NCI-H2196 (cell line): ENCODE measurements around the gene AKAP9.
"Not testable (repeated sequence)": the region's sequence is repeated elsewhere in the genome, so short reads cannot be mapped to it uniquely, and the experiment has no call there.

Experiments used
- DNase-seq: peaks from one replicate; lab custom pipeline; 2025; ENCODE audit not compliant: unreplicated experiment; lab: John Stamatoyannopoulos, UW

AKAP9 gene

DNA sequence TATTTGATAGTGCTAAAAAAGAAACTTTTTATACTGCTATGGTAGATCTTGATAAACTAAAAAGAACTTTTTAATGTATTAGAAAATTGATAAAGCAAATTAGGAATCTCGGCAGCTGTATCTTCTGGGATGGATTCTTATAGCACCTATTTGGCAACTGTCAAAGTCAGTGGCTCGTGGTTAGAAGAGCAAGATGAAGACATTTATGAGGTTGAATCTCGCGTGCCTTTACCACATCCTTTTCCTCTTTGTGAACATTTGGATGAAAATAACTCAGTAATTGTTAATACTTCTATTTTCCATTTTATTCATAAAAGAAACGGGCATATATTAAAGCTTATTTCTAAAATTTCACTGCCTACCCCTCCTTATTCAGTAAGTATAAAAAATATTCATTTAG is 117.4 kb downstream of the AKAP9 start:
- no peak for DNase-seq

DNA sequence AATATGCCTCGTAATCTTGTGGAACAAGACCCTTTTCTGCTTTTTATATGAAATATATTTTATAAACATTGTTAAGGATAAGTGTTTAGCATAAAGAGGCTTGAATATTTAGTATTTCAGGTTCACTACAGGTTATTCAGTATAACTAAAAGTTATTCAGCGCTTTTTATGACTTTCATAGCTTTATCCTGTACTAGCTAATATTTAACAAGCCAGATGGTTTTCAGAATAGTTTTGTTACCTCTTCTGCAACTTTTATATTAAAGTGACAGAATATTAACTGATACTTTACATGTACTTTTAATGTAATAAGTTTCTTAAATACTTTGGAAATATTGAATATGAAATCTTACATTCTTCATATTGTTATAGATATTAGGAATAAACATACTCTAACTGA is 118.2 kb downstream of the AKAP9 start:
- no peak for DNase-seq

DNA sequence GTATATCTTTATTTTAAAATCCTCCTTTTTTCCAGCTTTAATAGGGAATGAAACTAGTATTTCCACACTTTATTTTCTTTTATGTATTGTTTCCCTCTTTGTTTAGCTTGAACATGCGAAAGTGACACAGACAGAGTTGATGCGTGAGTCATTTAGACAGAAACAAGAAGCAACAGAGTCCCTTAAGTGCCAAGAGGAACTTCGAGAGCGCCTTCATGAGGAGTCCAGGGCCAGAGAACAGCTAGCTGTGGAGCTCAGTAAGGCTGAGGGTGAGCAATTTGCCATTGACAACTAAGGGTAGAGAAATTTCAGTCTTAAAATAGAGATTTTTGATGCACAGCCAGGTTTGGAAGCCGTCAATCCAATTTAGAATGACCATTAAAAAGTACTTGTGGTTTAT is 120.5 kb downstream of the AKAP9 start:
- DNase-seq = no peak

DNA sequence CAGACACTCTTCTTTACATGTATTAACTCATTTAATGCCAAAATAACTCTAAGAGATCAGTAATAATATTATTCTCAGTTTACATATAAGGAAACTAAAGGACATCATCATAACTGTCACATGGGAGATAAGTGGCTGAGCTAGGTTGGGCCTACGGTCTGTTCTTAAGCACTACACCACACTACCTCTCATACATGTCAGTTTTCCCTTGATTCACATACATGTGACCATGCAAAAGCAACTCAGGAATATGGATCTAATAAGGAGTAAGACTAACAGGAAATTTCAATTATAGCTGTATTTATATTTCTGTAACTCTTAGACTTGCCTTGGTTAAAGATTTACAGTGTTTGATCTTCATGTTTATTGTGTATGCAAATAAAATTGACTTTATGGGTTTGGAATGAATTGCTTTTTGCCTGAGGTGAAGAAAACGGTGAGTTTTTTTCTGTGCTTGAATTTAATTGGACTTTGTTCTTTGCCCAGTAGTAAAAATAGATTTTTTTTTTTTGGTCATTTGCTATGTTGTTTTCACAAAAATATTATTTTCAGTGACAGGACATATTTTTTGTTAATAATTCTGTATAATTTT is 123.9 kb downstream of the AKAP9 start:
- DNase-seq = no peak

DNA sequence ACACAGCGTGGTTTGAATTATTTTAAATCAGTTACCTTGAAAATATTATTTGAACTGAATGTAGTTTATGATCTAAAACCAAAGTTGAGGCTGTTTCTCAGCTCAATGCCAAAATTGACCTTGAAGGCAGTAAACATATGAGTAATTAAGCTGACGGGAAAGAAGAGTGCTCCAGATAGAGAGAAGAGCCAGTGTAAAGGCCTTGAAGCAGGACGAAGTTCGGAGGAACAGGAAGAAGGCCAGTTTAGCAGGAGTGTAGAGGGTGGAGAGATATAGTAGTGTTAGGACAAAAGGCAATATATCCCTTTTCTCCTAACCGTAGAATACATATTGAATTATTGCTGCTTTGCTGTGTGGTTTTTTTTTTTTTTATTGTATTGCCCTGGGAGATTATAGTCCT is 130.4 kb downstream of the AKAP9 start:
- no peak for DNase-seq

DNA sequence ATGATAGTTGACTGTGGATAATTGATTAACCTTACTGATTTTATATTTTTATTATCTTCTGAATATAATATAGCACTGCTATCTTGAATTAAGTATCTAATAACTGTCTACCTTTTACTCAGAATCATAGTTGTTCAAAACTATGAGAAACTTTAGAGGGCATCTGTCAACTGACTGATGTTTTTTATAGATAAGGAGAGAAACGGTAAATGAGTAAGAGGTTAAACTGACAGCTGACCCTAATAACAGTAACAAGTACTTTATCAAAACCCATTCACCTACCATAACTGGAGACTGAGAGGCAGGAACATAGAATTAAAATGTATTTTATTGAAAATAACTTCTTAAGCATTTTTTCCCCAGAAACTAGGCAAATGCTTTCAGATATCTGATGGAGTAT is 131.5 kb downstream of the AKAP9 start:
- no peak for DNase-seq

DNA sequence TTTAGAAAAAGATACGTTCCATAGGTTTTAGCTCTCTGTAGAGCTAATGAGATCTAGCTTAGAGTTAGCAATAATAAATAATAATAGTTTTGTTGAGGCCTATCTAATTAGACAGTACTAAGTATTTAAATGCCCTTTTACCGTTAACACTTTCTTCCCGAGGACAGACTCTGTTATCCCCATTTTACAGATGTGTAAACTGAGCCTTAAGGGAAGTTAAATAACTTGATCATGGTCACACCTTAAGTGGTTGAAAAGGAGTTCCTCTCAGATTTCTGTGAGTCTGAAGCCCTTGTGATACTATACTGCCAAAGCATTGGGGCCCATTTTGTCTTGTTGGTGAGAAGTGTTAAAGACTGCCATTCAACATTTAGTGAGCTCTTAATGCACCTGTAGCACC is 132.0 kb downstream of the AKAP9 start:
- no peak for DNase-seq

DNA sequence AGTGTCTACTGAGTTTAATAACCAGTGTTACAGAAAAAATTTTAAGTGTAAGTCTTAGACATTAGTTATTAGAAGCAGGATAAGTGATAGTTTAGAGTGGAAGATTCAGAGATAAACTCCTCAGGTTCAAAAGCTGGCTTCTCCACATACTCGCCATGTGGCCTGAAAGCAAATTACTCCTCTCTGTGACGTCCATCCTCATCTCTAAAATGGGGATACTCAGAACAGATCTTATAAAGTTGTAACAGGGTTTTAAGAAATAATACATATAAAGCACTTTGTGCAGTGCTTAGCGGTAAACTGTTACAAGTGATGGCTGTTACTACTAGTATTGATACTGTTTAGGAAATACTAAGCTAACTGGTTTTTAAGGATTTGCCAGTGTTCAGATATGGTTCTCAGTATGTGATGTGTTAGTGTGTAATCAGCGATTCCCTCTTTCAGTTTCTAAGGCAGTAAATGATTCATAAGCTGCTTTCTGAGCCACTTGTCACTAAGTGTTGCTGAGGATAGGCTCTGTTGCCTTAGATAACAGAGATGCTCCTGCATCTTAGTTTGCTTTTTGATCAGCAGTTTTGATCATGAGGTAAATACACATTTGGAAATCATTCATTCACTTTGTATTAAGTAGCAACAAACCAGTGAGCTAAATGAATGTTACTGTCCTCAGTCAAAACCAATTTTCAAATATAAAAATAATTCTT is 134.9 kb downstream of the AKAP9 start:
- DNase-seq = no peak

DNA sequence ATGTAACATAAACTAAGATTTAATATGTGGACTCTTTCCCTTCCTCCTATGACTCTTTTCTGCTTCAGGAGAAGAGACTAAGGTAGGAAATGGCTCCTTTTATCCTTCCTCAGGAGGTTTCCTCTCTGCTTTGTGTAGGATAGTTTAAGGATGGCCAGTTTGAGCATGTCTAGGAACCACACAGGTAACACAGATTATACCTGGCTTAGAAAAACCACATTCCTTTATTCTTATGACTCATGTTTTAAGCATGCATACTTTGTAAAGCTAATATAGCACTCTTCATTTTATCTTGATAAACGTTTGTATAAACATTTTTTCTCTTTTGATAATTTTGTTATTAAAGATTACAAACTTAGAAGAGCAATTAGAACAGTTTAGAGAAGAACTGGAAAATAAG is 135.8 kb downstream of the AKAP9 start:
- DNase-seq = no peak

DNA sequence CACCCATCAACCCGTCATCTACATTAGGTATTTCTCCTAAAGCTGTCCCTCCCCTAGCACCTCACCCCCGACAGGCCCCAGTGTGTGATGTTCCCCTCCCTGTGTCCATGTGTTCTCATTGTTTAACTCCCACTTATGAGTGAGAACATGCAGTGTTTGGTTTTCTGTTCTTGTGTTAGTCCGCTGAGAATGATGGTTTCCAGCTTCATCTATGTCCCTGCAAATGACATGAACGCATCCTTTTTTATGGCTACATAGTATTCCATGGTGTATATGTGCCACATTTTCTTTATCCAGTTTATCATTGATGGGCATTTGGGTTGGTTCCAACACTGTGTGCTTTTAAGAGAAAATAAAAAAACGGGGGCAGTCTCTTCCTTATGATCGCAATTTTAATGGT is 143.3 kb downstream of the AKAP9 start:
- not testable (repeated sequence) for DNase-seq

DNA sequence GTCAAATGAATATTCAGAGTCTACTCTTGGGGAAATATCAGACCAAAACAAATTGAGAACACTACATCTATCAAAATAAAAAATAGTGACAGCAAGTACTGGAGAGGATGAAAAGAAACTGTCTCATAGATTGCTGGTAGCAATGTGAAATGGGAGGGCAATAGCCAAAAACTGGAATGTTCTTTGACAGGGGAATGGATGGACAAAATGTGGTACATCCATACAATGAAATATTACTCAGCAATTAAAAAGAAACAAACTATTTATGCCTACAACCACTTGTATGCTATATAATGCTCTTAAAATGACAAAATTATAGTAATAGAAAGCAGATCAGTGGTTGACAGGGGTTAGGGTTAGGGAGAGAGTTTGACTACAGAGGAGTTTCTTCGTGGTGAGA is 147.6 kb downstream of the AKAP9 start:
- DNase-seq = no peak

DNA sequence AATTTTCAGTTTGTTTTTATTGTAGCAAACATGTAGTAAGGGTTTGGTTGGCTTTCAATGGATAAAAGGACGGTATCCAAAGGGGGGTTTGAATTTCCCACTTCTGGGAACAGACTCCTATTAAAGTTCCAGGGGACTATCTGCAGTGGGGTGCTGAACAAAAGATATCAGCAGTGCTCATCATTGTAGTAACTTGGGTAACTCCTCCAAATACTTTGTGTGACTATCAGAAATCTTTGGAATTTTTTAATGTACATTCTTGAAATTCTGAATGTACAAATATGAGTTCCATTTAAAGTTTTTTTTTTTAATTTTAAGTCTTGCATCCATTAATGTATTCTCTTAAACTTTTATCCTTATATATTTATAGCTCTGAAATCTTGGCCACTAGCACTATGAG is 151.5 kb downstream of the AKAP9 start:
- DNase-seq = no peak

DNA sequence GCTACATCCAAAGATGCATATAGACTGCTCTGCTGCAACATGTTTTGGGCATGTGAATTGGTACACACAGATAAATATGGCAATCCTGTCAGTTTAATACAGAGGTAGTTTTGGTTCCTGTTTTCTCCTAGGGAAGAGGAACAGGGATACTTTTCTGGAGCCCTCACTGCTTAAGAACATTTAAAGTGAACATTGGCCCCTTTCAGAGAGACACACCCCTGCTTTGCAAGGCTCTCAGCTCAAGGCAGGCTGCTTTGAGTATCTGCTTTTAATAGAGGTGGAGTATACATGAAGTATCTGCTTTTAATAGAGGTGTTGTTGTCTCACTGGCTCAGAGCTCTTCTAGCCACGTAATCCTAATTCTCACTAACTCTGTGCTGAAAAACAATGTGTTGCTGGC is 154.7 kb downstream of the AKAP9 start:
- no peak for DNase-seq

DNA sequence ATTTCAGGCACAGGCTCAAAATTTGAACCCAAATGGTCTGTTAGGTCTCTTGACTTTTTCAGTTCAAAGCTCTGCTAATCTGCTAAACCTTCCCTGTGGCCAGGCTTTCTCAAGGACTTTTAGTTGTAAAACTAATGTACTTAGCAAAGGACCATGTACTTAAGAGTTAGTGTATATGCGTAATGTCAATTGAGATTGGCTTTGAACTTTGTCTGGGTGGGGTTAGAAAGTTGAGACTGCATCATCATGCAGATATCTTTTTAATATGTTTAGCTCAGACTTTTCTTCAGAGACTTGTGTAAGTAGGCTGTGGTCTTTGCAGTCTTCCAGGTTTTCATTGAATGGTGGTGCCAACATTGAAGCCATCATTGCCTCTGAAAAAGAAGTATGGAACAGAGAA is 159.9 kb downstream of the AKAP9 start:
- DNase-seq = no peak

DNA sequence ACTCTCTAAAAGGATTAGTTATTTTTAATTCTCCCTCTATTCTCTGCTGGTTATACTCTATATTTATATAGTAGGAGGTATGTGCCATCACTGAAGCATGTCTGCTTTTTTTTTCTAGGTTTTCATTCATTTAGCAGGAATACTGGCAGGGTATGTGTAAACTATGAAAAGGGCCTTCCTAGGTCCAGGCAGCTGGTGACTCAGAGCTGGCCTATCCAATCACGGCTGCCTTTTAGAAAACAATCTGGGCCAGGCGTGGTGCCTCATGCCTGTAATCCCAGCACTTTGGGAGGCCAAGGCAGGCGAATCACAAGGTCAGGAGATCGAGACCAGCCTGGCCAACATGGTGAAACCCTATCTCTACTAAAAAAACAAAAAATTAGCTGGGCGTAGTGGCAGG is 162.2 kb downstream of the AKAP9 start:
- not testable (repeated sequence) for DNase-seq

DNA sequence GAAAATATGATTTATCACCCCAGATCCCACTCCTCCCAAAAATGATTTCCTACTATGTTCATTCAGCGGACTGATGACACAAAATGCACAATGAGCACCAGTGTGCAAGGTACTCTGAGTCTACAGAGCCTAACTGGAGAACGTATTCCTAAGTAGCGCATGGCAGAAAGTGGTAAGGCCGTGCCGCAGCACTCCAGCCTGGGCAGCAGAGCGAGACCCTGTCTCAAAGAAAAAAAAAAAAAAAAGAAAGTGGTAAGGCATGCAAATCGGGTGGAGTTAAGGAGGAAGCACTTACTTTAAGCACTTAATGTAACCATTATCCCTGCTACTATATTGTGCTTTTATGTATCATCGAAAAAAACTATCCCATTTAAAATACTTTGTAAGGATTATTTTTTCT is 168.2 kb downstream of the AKAP9 start:
- DNase-seq = no peak

DNA sequence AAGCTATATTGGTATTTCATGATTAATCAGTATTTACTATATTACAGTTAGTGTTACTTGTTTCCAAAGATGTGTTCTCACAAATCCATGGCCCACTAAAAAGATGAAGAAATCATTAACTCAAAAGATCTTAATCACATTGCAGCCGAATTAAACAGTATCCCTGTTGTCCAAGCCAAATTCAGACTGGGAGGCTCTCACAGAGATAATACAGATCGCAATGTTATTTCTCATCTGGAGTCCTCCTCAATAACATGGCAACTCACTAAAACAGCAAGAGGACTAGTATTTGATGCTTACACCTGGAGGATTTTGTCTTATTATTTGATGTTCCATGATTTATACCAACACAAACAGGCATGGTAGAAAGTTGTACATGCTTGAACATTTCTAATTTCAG is 170.2 kb downstream of the AKAP9 start:
- no peak for DNase-seq

DNA sequence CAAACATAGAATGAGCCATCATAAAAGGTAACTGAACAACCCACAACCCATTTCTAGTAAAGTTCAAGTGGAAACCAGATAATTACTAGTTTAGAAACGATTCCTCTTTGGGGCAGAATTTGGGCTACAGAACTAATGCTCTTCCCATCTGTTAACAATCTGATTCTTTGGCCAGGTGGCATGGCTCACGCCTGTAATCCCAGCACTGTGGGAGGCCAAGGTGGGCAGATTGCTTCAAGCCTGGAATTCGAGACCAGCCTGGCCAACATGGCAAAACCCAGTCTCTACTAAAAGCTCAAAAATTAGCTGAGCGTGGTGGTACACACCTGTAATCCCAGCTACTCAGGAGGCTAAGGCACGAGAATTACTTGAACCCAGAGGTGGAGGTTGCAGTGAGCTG is 175.2 kb downstream of the AKAP9 start:
- no peak for DNase-seq

DNA sequence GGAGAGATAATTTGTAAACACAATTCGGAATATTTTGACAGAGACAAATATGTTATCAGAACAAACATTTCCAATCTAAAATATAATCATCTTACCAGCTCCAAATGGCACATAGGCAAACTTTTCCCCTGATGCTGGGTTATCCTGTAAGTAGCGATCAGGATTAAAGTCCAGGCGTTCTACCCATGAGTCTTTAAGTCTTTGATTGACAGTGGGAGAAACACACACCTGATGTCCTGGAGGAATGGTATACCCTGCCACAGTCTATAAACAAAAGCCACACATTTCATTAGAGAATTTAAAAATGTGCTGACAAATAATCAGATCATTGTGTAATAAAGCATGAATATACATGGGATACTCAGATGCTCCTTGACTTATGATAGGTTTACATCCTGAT is 176.3 kb downstream of the AKAP9 start:
- DNase-seq = no peak

DNA sequence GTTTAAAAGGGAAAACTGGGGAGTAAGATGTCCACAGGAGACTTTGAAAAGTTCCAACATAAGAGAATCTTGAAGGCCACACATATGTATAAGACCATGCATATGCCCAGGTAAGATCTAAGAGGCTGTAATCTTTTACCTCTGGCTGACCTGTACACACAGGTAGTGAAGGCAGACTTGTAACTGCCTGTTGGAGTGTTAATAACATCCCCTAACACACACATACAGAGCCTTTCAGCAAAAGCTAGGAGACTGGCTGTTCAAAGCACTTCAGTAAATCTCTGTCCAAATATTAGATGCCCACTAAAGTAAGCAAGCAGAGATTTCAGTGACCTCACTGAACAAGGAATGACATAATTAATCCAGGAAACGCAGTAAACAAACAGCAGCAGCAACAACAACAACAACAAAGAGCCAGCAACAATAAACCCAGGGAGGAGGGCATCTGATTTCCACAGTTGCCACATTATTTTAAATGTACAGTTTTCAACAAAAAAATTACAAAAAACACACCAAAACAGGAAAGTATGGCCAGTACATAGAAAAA is 178.6 kb downstream of the AKAP9 start:
- no peak for DNase-seq

DNA sequence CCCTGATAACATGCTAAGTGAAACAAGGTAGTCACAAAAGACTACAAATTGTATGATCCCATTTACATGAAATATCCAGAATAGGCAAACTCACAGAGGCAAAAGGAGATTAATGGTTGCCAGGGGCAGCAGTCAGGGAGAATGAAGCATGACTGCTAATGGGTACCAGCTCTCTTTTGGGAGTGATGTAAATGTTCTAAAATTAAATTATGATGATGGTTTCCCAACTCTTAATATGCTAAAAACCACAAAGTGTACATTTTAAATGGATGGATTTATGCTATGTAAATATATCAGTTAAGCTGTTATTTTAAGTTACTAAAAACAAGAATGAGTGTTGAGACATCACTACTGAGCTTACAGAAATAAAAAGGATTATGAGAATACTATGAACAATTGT is 181.0 kb downstream of the AKAP9 start:
- no peak for DNase-seq

DNA sequence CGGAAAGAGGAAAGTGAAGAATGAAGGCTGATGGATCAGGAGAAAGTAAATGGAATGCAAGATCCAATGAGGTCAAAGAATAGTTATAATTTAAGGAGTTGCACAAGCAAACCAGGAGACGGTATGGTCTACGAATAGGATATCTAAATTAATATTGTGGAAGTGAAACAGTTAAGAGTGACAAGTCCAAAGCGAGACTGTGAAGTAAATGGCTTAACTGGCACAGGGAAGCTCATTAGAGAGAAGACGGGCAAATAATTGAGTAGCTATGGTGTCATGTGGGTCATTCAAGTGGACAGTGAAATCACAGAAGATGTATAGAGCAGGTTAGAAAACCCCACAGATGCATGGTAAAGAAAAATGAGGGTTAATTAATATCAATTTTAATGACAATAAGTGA is 190.4 kb downstream of the AKAP9 start:
- DNase-seq = no peak

DNA sequence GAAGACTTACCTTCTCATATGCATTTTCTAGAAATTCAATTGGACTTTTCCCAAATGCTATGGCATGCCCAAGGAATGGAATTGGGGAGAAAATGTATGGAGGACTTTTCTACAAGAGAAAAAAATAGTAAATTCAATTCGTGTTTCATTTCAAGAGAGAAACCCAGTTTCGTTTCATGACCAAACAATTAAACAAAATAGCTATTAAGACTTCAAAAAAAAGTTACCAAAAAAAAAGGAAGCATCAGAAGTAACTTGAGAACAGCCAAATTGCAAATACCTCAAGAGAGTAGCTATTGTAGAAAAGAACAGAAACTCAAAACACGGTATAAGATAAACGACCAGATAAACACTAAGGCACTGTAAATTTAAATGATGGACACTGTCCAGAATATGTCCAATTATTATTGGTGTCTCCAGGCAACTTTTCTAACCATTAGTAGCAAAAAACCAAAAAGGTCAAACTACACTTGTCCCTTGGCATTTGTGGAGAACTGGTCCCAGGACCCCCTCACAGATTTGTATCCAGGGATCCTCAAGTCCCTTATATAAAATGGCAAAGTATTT is 191.2 kb downstream of the AKAP9 start:
- DNase-seq = no peak
